Type B pancreatic cell (in vitro differentiated cells): ENCODE results near the gene CELSR1. TPM values are rescaled to one million over a fixed set of nuclear protein-coding genes. Genes with fewer than 3 reads are reported as not detected.
A peak's percentile ranks its signal among the peaks of the same experiment; 100 is the strongest.

ENCODE experiments used
- DNase-seq: peaks from one replicate; pipeline ENCODE4 v3.0.0; 2021; ENCODE audit warnings: mixed read lengths; ENCODE audit not compliant: unreplicated experiment; ENCODE audit errors: extremely low spot score
- H3K27ac Mint-ChIP-seq: 2 replicates; pipeline ENCODE4 v1.8.0; 2021; ENCODE audit warnings: mild to moderate bottlenecking, mixed read lengths
- H3K27me3 Mint-ChIP-seq: 2 replicates; pipeline ENCODE4 v1.8.0; 2021; ENCODE audit warnings: mixed read lengths
- H3K36me3 Mint-ChIP-seq: 2 replicates; pipeline ENCODE4 v1.8.0; 2021; ENCODE audit warnings: mixed read lengths
- H3K4me1 Mint-ChIP-seq: one replicate; pipeline ENCODE4 v1.8.0; 2021; ENCODE audit warnings: mixed read lengths; ENCODE audit not compliant: unreplicated experiment
- H3K4me3 Mint-ChIP-seq: 2 replicates; pipeline ENCODE4 v1.8.0; 2021; ENCODE audit warnings: mild to moderate bottlenecking, mixed read lengths
- H3K9me3 Mint-ChIP-seq: 2 replicates; pipeline ENCODE4 v1.8.0; 2021; ENCODE audit warnings: mixed read lengths
- total RNA-seq: library from RNA; stranded (reverse); gene quantifications from 2 replicates; pipeline ENCODE4 v1.2.1, GENCODE V29; 2021; ENCODE audit warnings: low replicate concordance
- TF ChIP-seq, protein P1 (sequence below): fragments of 200-600 bp; sonication (generic); conservative IDR thresholded peaks from 2 replicates; pipeline ENCODE4 v1.5.0; 2021; ENCODE audit warnings: antibody characterized with exemption, mild to moderate bottlenecking

Gene CELSR1
- total RNA-seq, 1 donor from 2014 or later = 27.8 TPM

DNA sequence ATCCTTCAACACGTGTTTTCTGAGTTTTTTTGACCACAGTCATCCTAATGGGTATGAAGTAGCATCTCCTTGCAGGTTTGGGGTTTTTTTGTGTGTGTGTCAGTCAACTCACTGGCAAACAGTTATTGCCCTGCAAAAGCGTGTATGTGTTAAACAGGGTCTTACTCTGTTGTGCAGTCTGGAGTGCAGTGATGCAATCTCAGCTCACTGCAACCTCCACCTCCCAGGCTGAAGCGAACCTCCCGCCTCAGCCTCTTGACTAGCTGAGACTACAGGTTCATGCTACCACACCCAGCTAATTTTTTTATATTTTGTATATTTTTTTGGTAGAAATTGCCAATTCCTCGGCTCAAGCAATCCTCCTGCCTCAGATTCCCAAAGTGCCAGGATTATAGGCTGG lies 15.4 kb downstream of the CELSR1 start:
- H3K36me3 Mint-ChIP-seq = peaks cover 3% of the 10 kb centered on the region
- TF ChIP-seq, protein P1, sequence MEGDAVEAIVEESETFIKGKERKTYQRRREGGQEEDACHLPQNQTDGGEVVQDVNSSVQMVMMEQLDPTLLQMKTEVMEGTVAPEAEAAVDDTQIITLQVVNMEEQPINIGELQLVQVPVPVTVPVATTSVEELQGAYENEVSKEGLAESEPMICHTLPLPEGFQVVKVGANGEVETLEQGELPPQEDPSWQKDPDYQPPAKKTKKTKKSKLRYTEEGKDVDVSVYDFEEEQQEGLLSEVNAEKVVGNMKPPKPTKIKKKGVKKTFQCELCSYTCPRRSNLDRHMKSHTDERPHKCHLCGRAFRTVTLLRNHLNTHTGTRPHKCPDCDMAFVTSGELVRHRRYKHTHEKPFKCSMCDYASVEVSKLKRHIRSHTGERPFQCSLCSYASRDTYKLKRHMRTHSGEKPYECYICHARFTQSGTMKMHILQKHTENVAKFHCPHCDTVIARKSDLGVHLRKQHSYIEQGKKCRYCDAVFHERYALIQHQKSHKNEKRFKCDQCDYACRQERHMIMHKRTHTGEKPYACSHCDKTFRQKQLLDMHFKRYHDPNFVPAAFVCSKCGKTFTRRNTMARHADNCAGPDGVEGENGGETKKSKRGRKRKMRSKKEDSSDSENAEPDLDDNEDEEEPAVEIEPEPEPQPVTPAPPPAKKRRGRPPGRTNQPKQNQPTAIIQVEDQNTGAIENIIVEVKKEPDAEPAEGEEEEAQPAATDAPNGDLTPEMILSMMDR = no peak
- no peak overlapping the region for H3K27ac Mint-ChIP-seq
- H3K4me3 Mint-ChIP-seq = no peak overlapping the region
- peaks cover 16% of the 10 kb centered on the region for H3K4me1 Mint-ChIP-seq
- DNase-seq = no peak
- H3K27me3 Mint-ChIP-seq = peaks cover 6% of the 10 kb centered on the region
- H3K9me3 Mint-ChIP-seq = no peaks in the 10 kb centered on the region

DNA sequence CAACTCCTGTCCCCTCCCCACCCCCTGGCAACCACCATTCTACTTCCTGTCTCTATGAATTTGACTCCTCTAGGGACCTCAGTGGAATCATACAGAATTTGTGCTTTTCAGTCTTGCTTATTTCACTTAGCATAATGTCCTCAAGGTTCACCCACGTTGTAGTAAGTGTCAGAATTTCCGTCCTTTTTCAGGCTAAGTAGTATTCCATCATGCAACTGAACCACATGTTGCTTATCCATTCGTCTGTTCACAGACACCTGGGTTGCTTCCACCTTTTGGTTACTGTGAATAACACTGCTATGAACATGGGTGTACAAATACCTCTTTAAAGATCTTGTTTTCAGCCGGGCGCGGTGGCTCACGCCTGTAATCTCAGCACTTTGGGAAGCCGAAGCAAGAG lies 16.5 kb downstream of the CELSR1 start:
- Mint-ChIP-seq H3K27me3 (peaks cover 6% of the 10 kb centered on the region), H3K4me3 (no peak overlapping the region), H3K36me3 (peaks cover 3% of the 10 kb centered on the region), H3K4me1 (peaks cover 10% of the 10 kb centered on the region), H3K27ac (no peak overlapping the region), H3K9me3 (no peaks in the 10 kb centered on the region)
- DNase-seq = no peak
- TF ChIP-seq, protein P1 = no peak

DNA sequence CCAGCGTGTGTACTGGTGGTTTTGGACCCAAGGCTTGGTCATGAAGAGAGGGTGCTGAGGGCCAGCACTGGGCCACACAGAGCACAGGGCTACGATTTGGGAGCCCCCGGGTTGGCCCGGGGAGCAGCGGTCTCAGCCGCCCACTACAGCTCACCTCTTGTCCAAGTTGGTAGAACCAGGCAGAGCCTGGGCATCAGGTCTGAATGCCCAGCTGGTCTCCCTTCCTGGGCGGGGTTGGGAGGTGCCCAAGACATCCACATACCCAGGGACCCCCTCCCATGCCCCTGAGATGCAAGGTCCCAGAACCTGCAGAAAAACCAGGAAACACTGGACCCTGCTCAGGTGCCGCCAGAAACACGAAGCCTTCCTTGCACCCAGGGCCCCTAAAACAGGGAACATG lies 18.0 kb downstream of the CELSR1 start:
- no peak for DNase-seq
- Mint-ChIP-seq H3K36me3 (peaks cover 3% of the 10 kb centered on the region), H3K4me3 (no peak overlapping the region), H3K27ac (no peak overlapping the region), H3K27me3 (peaks cover 6% of the 10 kb centered on the region), H3K9me3 (no peaks in the 10 kb centered on the region), H3K4me1 (peaks cover 10% of the 10 kb centered on the region)
- TF ChIP-seq, protein P1 = no peak

GRCh38 chr22:46518542-46519325 lies 18.7 kb downstream of the CELSR1 start:
- DNase-seq = peak; percentile 56
- H3K4me3 Mint-ChIP-seq = no peak overlapping the region
- no peak overlapping the region for H3K27ac Mint-ChIP-seq
- H3K4me1 Mint-ChIP-seq = peaks cover 10% of the 10 kb centered on the region
- TF ChIP-seq, protein P1 = no peak
- H3K27me3 Mint-ChIP-seq = peaks cover 6% of the 10 kb centered on the region
- H3K36me3 Mint-ChIP-seq = peaks cover 3% of the 10 kb centered on the region
- no peaks in the 10 kb centered on the region for H3K9me3 Mint-ChIP-seq

GRCh38 chr22:46518038-46518437 lies 19.4 kb downstream of the CELSR1 start:
- H3K27ac Mint-ChIP-seq = no peak overlapping the region
- H3K4me3 Mint-ChIP-seq = no peak overlapping the region
- no peaks in the 10 kb centered on the region for H3K9me3 Mint-ChIP-seq
- peaks cover 9% of the 10 kb centered on the region for H3K36me3 Mint-ChIP-seq
- peaks cover 6% of the 10 kb centered on the region for H3K27me3 Mint-ChIP-seq
- peaks cover 14% of the 10 kb centered on the region for H3K4me1 Mint-ChIP-seq
- peak; percentile 55 for DNase-seq
- TF ChIP-seq, protein P1 = no peak
